Kasumi-1 (cell line): ENCODE results near the gene SIGLEC11.

Experiments
- DNase-seq, 2 experiments: peaks; one replicate each; lab custom pipeline; 2025; lab: John Stamatoyannopoulos, UW

The SIGLEC11 gene

DNA sequence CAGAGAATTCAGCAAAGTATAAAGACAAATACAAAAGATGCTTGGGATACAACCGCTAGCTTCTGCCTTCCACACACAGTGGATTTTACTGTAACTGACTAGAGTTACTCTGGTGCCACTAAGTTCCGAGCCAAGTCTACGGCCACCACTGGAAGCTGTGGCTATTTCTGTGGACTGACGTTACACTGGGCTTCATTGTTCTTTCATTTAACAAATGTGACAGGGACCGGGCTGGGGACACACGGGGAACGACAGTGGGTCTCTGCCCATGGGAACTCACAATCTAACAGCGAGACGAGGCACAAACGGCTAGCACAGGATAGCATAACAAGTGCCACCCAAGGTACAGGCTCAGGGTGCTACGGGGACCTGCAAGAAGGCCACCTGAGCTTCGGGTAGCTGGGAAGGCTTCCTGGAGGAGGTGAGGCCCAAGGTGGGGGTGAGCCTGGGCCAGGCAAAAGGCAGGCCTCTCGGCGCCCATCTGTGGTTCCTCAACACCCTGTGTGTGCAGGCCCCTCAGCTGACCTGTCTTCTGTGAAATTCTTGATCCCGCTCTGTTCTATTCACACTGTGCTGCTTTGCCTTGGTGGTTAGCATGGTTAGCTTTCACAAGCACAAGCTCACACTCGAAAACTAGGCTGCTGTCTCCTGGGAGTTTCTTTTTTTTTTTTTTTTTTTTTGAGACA is 54.0 kb downstream of the SIGLEC11 start:
- DNase-seq: no peak

DNA sequence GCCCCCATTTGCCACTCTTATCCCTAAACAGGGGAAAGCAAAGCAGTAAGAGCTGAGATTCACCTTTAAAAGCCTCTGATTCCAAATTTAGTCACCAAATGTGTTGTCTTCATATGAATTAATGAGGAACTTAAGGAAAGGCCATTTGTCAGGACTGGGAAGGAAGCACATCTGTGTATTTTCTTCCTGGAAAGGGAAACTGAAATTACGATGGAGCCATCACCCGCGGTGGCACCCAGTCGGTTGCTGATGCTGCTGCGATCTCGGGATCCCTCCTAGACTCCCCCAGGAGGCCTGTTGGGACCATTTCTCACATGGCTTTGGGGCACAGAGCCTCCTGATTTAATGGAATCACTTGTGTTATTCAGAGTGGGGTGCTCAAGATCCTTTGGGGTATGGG is 56.8 kb downstream of the SIGLEC11 start:
- peak; percentile 49 to 56 for DNase-seq
